ENCODE measurements around the gene EPG5. TPM values are rescaled to one million over a fixed set of nuclear protein-coding genes. Genes with fewer than 3 reads are reported as not detected.

The EPG5 gene
- total RNA-seq, 4 donors from 2014 or later, result 31.3 to 43.8 (median 36.8) TPM

GRCh38 chr18:45837283-45838070 is 129.7 kb downstream of the EPG5 start:
- TF ChIP-seq CTCF (IDR thresholded peaks at IDR 0.05; ENCODE audit: low read depth), result no peak

GRCh38 chr18:45836242-45837205 is 130.6 kb downstream of the EPG5 start:
- TF ChIP-seq CTCF (IDR thresholded peaks at IDR 0.05; ENCODE audit: low read depth), result no peak

GRCh38 chr18:45835057-45835636 is 132.0 kb downstream of the EPG5 start:
- no peak for TF ChIP-seq CTCF (IDR thresholded peaks at IDR 0.05; ENCODE audit: low read depth)

GRCh38 chr18:45834306-45834705 is 132.8 kb downstream of the EPG5 start:
- TF ChIP-seq CTCF (IDR thresholded peaks at IDR 0.05; ENCODE audit: low read depth), result no peak

- no peak for TF ChIP-seq CTCF (IDR thresholded peaks at IDR 0.05; ENCODE audit: low read depth)
These were observed 133.3 kb downstream of the EPG5 start for GRCh38 chr18:45833846-45834245.

GRCh38 chr18:45830917-45831316 is 136.2 kb downstream of the EPG5 start:
- no peak for TF ChIP-seq CTCF (IDR thresholded peaks at IDR 0.05; ENCODE audit: low read depth)

GRCh38 chr18:45829855-45830254 is 137.3 kb downstream of the EPG5 start:
- no peak for TF ChIP-seq CTCF (IDR thresholded peaks at IDR 0.05; ENCODE audit: low read depth)

All from subcutaneous adipose tissue (tissue), 4 donors.